H1 (cell line): ENCODE data around the gene ENTPD2.

Source experiments
- CHD1 ChIP-seq: IDR thresholded peaks from 2 replicates; pipeline ENCODE4 v1.6.1; 2012; ENCODE audit warnings: low read depth, low read length, improper control_type of control experiment
- CHD2 ChIP-seq: IDR thresholded peaks from 2 replicates; pipeline ENCODE4 v1.6.1; 2012; ENCODE audit warnings: low read length, improper control_type of control experiment
- CREB1 ChIP-seq: IDR thresholded peaks from 2 replicates; pipeline ENCODE4 v1.6.1; 2012; ENCODE audit warnings: inconsistent platforms
- CTCF ChIP-seq, 3 experiments: IDR thresholded peaks; 1 replicate in 2 of 3; 2 replicates in 1 of 3; pipeline versions ENCODE4 v1.5.1 to v1.6.1; 2011; ENCODE audit warnings: low read length in 3 of 3, mild to moderate bottlenecking in 3 of 3, inconsistent platforms in 2 of 3, low read depth in 1 of 3, moderate library complexity in 1 of 3; ENCODE audit not compliant: insufficient read depth in 1 of 3; ENCODE audit errors: control extremely low read depth in 1 of 3
- EGR1 ChIP-seq: IDR thresholded peaks from 2 replicates; pipeline ENCODE4 v1.6.1; 2011; ENCODE audit warnings: low read depth, low read length, borderline replicate concordance
- EP300 ChIP-seq, 2 experiments: IDR thresholded peaks; 1 replicate in 1 of 2; 2 replicates in 1 of 2; pipeline ENCODE4 v1.6.1; 2011 to 2012; ENCODE audit warnings: low read depth in 2 of 2, low read length in 2 of 2, mild to moderate bottlenecking in 2 of 2, borderline replicate concordance in 1 of 2, inconsistent platforms in 1 of 2, moderate library complexity in 1 of 2
- KDM5A ChIP-seq: fragments of 200-600 bp; IDR thresholded peaks from 2 replicates; pipeline ENCODE4 v1.7.1; 2012; ENCODE audit warnings: mild to moderate bottlenecking, low read length, inconsistent platforms, mixed read lengths
- MAX ChIP-seq: IDR thresholded peaks from 2 replicates; pipeline ENCODE4 v1.6.1; 2012; ENCODE audit warnings: inconsistent platforms
- POLR2A ChIP-seq, 2 experiments: IDR thresholded peaks; 1 replicate in 1 of 2; 2 replicates in 1 of 2; pipeline ENCODE4 v1.6.1; 2011; ENCODE audit warnings: low read depth in 2 of 2, low read length in 2 of 2, mild to moderate bottlenecking in 2 of 2; ENCODE audit errors: control extremely low read depth in 1 of 2
- POLR2AphosphoS5 ChIP-seq: IDR thresholded peaks from 2 replicates; pipeline ENCODE4 v1.6.1; 2011; ENCODE audit warnings: low read depth, low read length
- RAD21 ChIP-seq, 2 experiments: IDR thresholded peaks in 1 of 2; conservative IDR thresholded peaks in 1 of 2; 2 replicates each; pipeline ENCODE4 v1.6.1; 2011; ENCODE audit warnings: low read depth in 2 of 2, low read length in 2 of 2, improper control_type of control experiment in 1 of 2, inconsistent platforms in 1 of 2, mild to moderate bottlenecking in 1 of 2, moderate library complexity in 1 of 2
- TAF1 ChIP-seq: IDR thresholded peaks from 2 replicates; pipeline ENCODE4 v1.6.1; 2011; ENCODE audit warnings: mild to moderate bottlenecking, low read depth, low read length
- ZNF274 ChIP-seq: IDR thresholded peaks from 2 replicates; pipeline ENCODE4 v1.7.0; 2012; ENCODE audit warnings: low read length, borderline replicate concordance; ENCODE audit errors: extremely low read depth

- TF ChIP-seq POLR2AphosphoS5 (no peak), TAF1 (no peak), CTCF (IDR thresholded peaks at IDR 0.05; ENCODE audit: control extremely low read depth in 1 of 3, insufficient read depth in 1 of 3, low read depth in 1 of 3, low read length in 3 of 3) (peak in 2 of 3 experiments; percentile 93 to 95; a peak in 3 of 4 replicates), CREB1 (no peak), EGR1 (no peak), POLR2A (IDR thresholded peaks at IDR 0.05; ENCODE audit: control extremely low read depth in 1 of 2, low read depth in 2 of 2, low read length in 2 of 2) (no peak), RAD21 (IDR thresholded peaks at IDR 0.05 in 1 of 2, conservative IDR thresholded peaks at IDR 0.05 in 1 of 2; ENCODE audit: low read depth in 2 of 2, low read length in 2 of 2) (peak; percentile 87 to 90), CHD2 (no peak), KDM5A (no peak), EP300 (IDR thresholded peaks at IDR 0.05; ENCODE audit: borderline replicate concordance in 1 of 2, low read depth in 2 of 2, low read length in 2 of 2) (no peak), MAX (peak; percentile 12; the same call in 1 of the 2 replicates), CHD1 (no peak), ZNF274 (no peak)
Measured at GRCh38 chr9:137034709-137035506, 19.0 kb downstream of the ENTPD2 start.
